Transverse colon (tissue), 4 donors: ENCODE measurements around the gene NLRX1. TPM values are rescaled to one million over a fixed set of nuclear protein-coding genes. Genes with fewer than 3 reads are reported as not detected.
A peak's percentile ranks its signal among the peaks of the same experiment; 100 is the strongest.

Experiments used
- DNase-seq: peaks from one replicate; pipeline ENCODE4 v3.0.0-alpha.2; 2019
- H3K27ac ChIP-seq, 4 donors: fragments of 200-600 bp; sonication (generic); 2 replicates each; pipeline ENCODE4 v1.5.1; 2016 to 2018; ENCODE audit warnings: inconsistent platforms in 4 of 4
- H3K27me3 ChIP-seq: fragments of 200-600 bp; sonication (generic); 2 replicates; pipeline ENCODE4 v1.5.1; 2017; ENCODE audit warnings: inconsistent platforms
- H3K36me3 ChIP-seq, 4 donors: fragments of 200-600 bp; sonication (generic); 2 replicates each; pipeline ENCODE4 v1.5.1; 2017 to 2019; ENCODE audit warnings: inconsistent platforms in 4 of 4
- H3K4me1 ChIP-seq, 4 donors: fragments of 200-600 bp; sonication (generic); 2 replicates each; pipeline ENCODE4 v1.5.1; 2017 to 2020; ENCODE audit warnings: inconsistent platforms in 4 of 4
- H3K4me3 ChIP-seq, 4 donors: fragments of 200-600 bp; sonication (generic); 1 replicate in 1 of 4; 2 replicates in 3 of 4; pipeline versions ENCODE4 v1.5.1 to v1.6.1; 2017 to 2019; ENCODE audit warnings: inconsistent platforms in 4 of 4
- H3K9me3 ChIP-seq, 2 donors: fragments of 200-600 bp; sonication (generic); 2 replicates each; pipeline ENCODE4 v1.5.1; 2017 to 2019; ENCODE audit warnings: inconsistent platforms in 2 of 2
- CTCF ChIP-seq, 5 experiments: fragments of 200-600 bp in 3 of 5; fragments of 450-650 bp in 2 of 5; sonication (generic) in 3 of 5; IDR thresholded peaks; 1 replicate in 2 of 5; 2 replicates in 3 of 5; pipeline ENCODE4 v1.5.1; 2016 to 2017; ENCODE audit warnings: antibody characterized with exemption in 5 of 5, inconsistent platforms in 3 of 5, mild to moderate bottlenecking in 2 of 5, moderate library complexity in 1 of 5
- EP300 ChIP-seq: sonication (generic); formaldehyde crosslinking; IDR thresholded peaks from one replicate; pipeline ENCODE4 v1.6.1; 2017; ENCODE audit warnings: antibody characterized with exemption, low read depth
- POLR2A ChIP-seq: fragments of 450-650 bp; IDR thresholded peaks from one replicate; pipeline ENCODE4 v1.6.1; 2016; ENCODE audit warnings: antibody characterized with exemption, mild to moderate bottlenecking, moderate library complexity
- POLR2AphosphoS5 ChIP-seq, 3 donors: sonication (generic); formaldehyde crosslinking; IDR thresholded peaks; one replicate each; pipeline ENCODE4 v1.6.1; 2016; ENCODE audit warnings: antibody characterized with exemption in 3 of 3
- WGBS, 2 donors: methylation state at CpG; one replicate each; pipeline ENCODE4 v1.1.5; 2018; ENCODE audit warnings: low coverage in 1 of 2; 5-methylcytosine and 5-hydroxymethylcytosine counted together
- in situ Hi-C, 4 donors: fragments of 200-750 bp; cut with MboI; loops; one replicate each; pipeline versions ENCODE4 v1.15.0 to v1.15.1; 2017; ENCODE audit warnings: low sequenced_read_pairs in 3 of 4, low pct_ligation_motif_present in 1 of 4, low pct_unique_long_range_greater_than_20kb in 1 of 4
- intact Hi-C: fragments of 100-400 bp; cut with DNase I; formaldehyde crosslinking; loops from one replicate; pipeline ENCODE4 v1.15.1; 2023; ENCODE audit warnings: low total_unique reads
- total RNA-seq, 4 donors: library from RNA; depleted of rRNA; stranded (reverse); fragments of >200 nt; gene quantifications; one replicate each; pipeline ENCODE4 v1.1.0, GENCODE V29; 2016

The NLRX1 gene
- total RNA-seq, 4 donors from 2014 or later: 16.4 to 30.1 (median 18.2) TPM

- no peak for DNase-seq
- H3K36me3 ChIP-seq: no peaks in the 10 kb centered on the region
- peaks cover 48% of the 10 kb centered on the region for H3K27me3 ChIP-seq
- no peak overlapping the region for H3K27ac ChIP-seq
- no peak overlapping the region for H3K4me3 ChIP-seq
- 59 to 86% methylated on average over 1 to 5 of the region's 6 CpGs for WGBS, 2 donors
- intact Hi-C loops: no loop called here
- no peak for TF ChIP-seq POLR2A
- no peak for TF ChIP-seq CTCF (IDR thresholded peaks at IDR 0.05)
- no peak for TF ChIP-seq EP300
- TF ChIP-seq POLR2AphosphoS5 (IDR thresholded peaks at IDR 0.05): no peak
- H3K9me3 ChIP-seq: no peaks in the 10 kb centered on the region
- in situ Hi-C loops: no loop called here
- H3K4me1 ChIP-seq: peaks cover 0 to 19% (median 17%) of the 10 kb centered on the region in 4 donors
Measured at GRCh38 chr11:119147604-119148333, 20.8 kb upstream of the NLRX1 start.

GRCh38 chr11:119148720-119149017, 19.9 kb upstream of the NLRX1 start:
- Histone ChIP-seq H3K27ac (no peak overlapping the region), H3K4me1 (peaks cover 0 to 19% (median 17%) of the 10 kb centered on the region in 4 donors), H3K9me3 (no peaks in the 10 kb centered on the region), H3K27me3 (peaks cover 47% of the 10 kb centered on the region), H3K36me3 (no peaks in the 10 kb centered on the region), H3K4me3 (peak overlapping the region; percentile 38 to 67 (median 51))
- WGBS, 2 donors: 0 to 3% methylated on average over 2 to 16 of the region's 16 CpGs
- intact Hi-C loops (no loop called here), in situ Hi-C loops (no loop called here)
- TF ChIP-seq POLR2AphosphoS5 (IDR thresholded peaks at IDR 0.05) (no peak), CTCF (IDR thresholded peaks at IDR 0.05) (no peak), POLR2A (no peak), EP300 (no peak)
- DNase-seq: no peak

- DNase-seq: no peak
- no peaks in the 10 kb centered on the region for H3K36me3 ChIP-seq
- in situ Hi-C loops (no loop called here), intact Hi-C loops (no loop called here)
- peaks cover 47% of the 10 kb centered on the region for H3K27me3 ChIP-seq
- H3K27ac ChIP-seq: no peak within 1 kb of the TSS
- H3K9me3 ChIP-seq: no peaks in the 10 kb centered on the region
- WGBS, 2 donors: 3% methylated on average over 51 of the region's 73 CpGs; no CpG with 5 or more reads in 1 of the 2 donors
- H3K4me3 ChIP-seq: peak within 1 kb of the TSS; percentile 38 to 67 (median 51)
- no peak for TF ChIP-seq EP300
- H3K4me1 ChIP-seq: peaks cover 0 to 19% (median 17%) of the 10 kb centered on the region in 4 donors
Measured at GRCh38 chr11:119149018-119149785, 19.3 kb upstream of the NLRX1 start, which contains the start of gene ABCG4. Gene ABCG4, plus strand, starts transcription at chr11:119149052. Its CDS starts 914 bp downstream, at chr11:119149966.

- H3K27me3 ChIP-seq: peaks cover 51% of the 10 kb centered on the region
- WGBS, 2 donors: 40% methylated on average over 30 of the region's 33 CpGs; no CpG with 5 or more reads in 1 of the 2 donors
- peak overlapping the region in 3 of 4 donors; percentile 48 to 67 (median 54) for H3K4me3 ChIP-seq
- intact Hi-C loops (no loop called here), in situ Hi-C loops (no loop called here)
- H3K27ac ChIP-seq: no peak overlapping the region
- H3K4me1 ChIP-seq: peaks cover 0 to 17% (median 14%) of the 10 kb centered on the region in 4 donors
- no peaks in the 10 kb centered on the region for H3K36me3 ChIP-seq
- TF ChIP-seq POLR2A (no peak), POLR2AphosphoS5 (IDR thresholded peaks at IDR 0.05) (no peak), CTCF (IDR thresholded peaks at IDR 0.05) (no peak), EP300 (no peak)
- no peak for DNase-seq
- no peaks in the 10 kb centered on the region for H3K9me3 ChIP-seq
Measured at GRCh38 chr11:119149786-119150275, 18.7 kb upstream of the NLRX1 start.
